Effector memory CD4-positive, alpha-beta T cell (primary cell): ENCODE measurements around the gene PPP1R12B.
"Not testable (repeated sequence)": the region's sequence is repeated elsewhere in the genome, so short reads cannot be mapped to it uniquely, and the experiment has no call there.

Experiments used
- DNase-seq, 3 donors: peaks; one replicate each; pipeline ENCODE4 v3.0.0-alpha.2; 2020
- H3K27ac ChIP-seq: 2 replicates; pipeline ENCODE4 v1.7.0; 2013; ENCODE audit warnings: mild to moderate bottlenecking, low read length, moderate library complexity; ENCODE audit not compliant: insufficient read depth, poor library complexity, severe bottlenecking
- H3K27me3 ChIP-seq: replicated peaks from 2 replicates; pipeline ENCODE4 v1.7.0; 2013; ENCODE audit warnings: mild to moderate bottlenecking, low read length; ENCODE audit not compliant: insufficient read depth, control insufficient read depth, poor library complexity, severe bottlenecking
- H3K36me3 ChIP-seq: 2 replicates; pipeline ENCODE4 v1.7.0; 2013; ENCODE audit warnings: mild to moderate bottlenecking, low read length, moderate library complexity; ENCODE audit not compliant: control insufficient read depth, insufficient read depth
- H3K4me1 ChIP-seq: 2 replicates; pipeline ENCODE4 v1.7.0; 2013; ENCODE audit warnings: low read length, mild to moderate bottlenecking; ENCODE audit not compliant: control insufficient read depth, insufficient read depth, poor library complexity, severe bottlenecking
- H3K4me3 ChIP-seq: 2 replicates; pipeline ENCODE4 v1.7.0; 2013; ENCODE audit warnings: low read length, low read depth, mild to moderate bottlenecking; ENCODE audit not compliant: insufficient read depth, poor library complexity, severe bottlenecking
- H3K9me3 ChIP-seq: 2 replicates; pipeline ENCODE4 v1.7.0; 2013; ENCODE audit warnings: mild to moderate bottlenecking, low read length, moderate library complexity; ENCODE audit not compliant: control insufficient read depth

PPP1R12B gene

DNA sequence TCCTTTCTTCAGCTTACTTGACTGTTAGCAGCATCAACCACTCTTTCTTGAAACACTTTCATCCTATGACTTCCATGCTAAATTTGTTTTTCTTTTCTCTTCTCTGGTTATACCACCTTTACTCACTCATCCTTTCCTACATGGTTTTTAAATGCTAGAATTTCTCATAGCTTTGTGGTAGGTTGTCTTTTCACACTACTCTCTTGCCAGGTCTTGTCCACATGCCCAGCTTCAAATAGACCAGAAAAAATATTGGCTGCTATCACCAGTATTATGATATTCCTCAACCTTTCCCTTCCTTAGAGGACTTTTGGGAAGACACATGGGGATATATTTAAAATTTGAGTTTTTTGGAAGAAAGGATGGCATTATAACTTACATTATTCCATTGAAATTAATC is 48.8 kb downstream of the PPP1R12B start:
- DNase-seq, result no peak

DNA sequence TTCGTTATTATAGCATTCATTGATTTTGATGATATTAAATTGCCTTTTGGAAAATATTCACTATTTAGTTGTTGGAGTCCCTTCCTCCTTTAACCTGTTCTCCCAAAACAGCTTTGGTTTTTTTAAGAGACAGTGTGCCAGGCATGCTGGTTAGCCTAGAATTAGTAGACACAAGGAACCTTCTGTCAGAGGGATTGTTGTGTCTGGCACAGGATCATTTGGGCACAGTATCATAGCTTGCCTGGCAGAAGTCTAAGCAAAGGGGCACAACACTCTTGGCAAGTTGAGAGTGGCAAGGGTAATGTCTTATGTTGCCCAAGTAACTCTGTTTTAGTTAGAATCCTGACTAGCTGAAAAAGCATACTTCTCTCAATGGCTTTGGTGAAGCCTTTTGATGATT is 49.9 kb downstream of the PPP1R12B start:
- not testable (repeated sequence) for H3K27ac ChIP-seq, DNase-seq, H3K27me3 ChIP-seq, H3K4me1 ChIP-seq, H3K4me3 ChIP-seq, H3K36me3 ChIP-seq, H3K9me3 ChIP-seq

More for the DNA sequence above, 48.8 kb downstream of the PPP1R12B start:
- no peak overlapping the region for H3K27ac ChIP-seq
- H3K4me1 ChIP-seq, result no peaks in the 10 kb centered on the region
- H3K4me3 ChIP-seq, result no peak overlapping the region
- H3K9me3 ChIP-seq, result no peaks in the 10 kb centered on the region
- no peaks in the 10 kb centered on the region for H3K36me3 ChIP-seq
- no peaks in the 10 kb centered on the region for H3K27me3 ChIP-seq

DNA sequence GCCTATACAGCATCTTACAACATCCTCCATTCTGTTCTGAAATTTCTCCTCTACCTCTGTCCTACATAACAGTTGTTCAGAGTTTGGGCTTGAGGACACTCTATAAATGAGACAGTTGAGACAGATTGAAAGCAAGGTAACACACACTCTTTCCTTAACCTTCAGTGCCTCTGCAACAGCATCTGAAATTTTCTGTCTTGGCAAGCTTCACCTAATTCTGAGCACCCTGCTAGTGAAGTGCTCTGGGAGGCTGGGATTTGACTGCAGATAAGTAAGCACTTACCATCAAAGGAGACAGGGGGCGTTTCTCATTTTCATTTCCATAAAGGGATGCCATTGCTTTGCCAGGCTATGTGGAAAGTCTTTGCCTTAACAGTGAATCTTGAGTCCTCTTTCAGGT is 53.3 kb downstream of the PPP1R12B start:
- H3K4me1 ChIP-seq, H3K9me3 ChIP-seq, H3K27me3 ChIP-seq, H3K36me3 ChIP-seq, H3K27ac ChIP-seq, DNase-seq, H3K4me3 ChIP-seq: not testable (repeated sequence)

DNA sequence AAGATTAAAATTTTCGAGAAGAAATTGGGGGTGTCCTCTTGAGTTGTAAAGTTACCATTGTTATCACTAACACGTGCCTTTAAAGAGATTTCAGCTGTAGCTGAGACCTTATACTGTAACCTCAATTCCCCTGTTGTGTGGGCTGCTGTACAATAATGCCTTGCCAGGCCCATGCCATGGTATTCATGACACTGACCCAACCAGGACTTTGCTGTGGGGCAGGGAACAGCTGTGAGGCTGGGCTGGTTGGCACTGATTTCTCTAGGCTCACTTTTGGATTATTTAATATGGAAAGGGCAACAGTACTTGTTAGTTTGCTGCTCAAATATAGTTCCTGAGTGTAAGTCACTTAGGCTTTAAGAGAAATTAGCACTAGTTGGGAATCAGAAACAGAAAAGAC is 54.9 kb downstream of the PPP1R12B start:
- not testable (repeated sequence) for H3K27ac ChIP-seq, H3K27me3 ChIP-seq, H3K4me3 ChIP-seq, DNase-seq, H3K9me3 ChIP-seq, H3K4me1 ChIP-seq, H3K36me3 ChIP-seq

DNA sequence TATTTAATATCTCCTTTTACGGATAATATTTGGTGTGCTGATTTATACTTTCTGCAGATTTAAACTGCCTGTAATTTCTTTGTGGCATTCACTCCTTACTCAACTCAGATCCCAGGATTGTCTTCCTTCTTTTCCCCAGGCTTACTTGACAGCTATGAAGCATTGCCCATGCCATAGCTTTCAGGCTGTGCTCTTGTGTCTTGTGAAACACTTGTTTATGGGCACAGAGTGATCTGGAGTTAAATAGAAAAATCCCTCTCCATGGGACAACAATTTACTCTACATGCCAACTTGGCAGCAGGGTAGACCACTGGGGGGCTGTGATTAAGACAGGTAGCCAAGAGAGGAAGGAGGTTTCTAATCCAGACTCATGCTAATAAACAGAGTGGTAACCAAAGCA is 57.4 kb downstream of the PPP1R12B start:
- Histone ChIP-seq H3K9me3 (no peaks in the 10 kb centered on the region), H3K36me3 (no peaks in the 10 kb centered on the region), H3K27me3 (no peaks in the 10 kb centered on the region), H3K4me1 (no peaks in the 10 kb centered on the region), H3K27ac (no peak overlapping the region), H3K4me3 (no peak overlapping the region)
- DNase-seq, result no peak

DNA sequence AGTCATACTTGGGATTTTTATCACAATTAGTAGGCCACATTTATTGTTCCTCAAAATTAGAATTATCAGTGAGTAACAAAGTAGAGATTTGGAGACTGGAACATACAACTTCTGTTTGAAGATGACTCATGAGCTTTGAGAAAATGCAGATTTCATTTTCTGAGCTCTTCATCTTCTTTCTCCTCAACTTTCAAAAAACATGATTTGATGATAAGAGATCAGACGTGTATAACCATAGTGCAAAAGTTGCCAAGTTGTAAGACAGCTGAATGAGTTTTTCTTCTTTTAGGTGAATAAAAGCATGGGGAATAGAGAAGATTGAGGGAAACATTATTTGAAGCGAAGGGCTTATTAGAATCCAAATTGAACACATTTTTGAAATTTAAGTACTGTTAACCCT is 58.4 kb downstream of the PPP1R12B start:
- not testable (repeated sequence) for H3K27ac ChIP-seq, H3K36me3 ChIP-seq, H3K4me1 ChIP-seq, DNase-seq, H3K4me3 ChIP-seq, H3K27me3 ChIP-seq, H3K9me3 ChIP-seq

DNA sequence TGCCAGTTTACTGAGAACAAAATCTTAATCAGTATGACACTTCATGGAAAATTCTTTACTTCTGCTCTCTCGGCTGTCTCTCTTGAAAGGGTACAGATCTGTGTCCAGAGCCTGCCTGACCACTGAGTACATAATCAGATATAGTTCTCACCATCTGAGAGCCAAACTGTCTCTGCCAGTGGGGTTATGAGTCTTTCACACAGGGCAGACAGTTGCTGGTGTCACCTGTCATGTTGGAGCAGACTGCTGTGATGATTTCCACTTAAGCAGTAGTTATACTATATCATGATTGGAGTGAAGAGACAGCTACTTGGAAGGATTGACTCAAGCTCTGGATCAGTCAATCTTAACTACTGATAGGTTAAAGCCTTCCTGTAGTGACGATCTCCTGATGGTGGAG is 58.9 kb downstream of the PPP1R12B start:
- not testable (repeated sequence) for DNase-seq, H3K27ac ChIP-seq, H3K9me3 ChIP-seq, H3K4me1 ChIP-seq, H3K4me3 ChIP-seq, H3K36me3 ChIP-seq, H3K27me3 ChIP-seq

DNA sequence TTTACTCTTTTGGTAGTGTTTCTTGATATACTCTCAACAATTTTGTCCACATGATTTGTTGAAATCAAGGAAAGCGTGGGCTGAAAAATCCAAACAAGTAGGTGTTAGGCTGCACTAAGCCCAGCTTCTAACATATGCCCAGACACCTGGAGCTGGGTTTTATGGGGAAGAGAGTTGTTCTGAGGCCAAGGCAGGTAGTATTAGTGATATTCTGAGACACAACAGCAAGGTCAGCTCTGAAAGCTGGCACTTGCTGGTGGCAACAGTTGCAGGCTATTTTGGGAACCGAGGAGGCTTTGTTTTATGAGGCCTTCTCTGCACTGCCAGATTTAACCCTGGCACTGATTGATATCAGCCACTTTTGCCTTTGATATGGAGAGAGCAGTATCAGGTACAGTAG is 61.8 kb downstream of the PPP1R12B start:
- not testable (repeated sequence) for DNase-seq, H3K27me3 ChIP-seq, H3K4me1 ChIP-seq, H3K27ac ChIP-seq, H3K4me3 ChIP-seq, H3K9me3 ChIP-seq, H3K36me3 ChIP-seq

DNA sequence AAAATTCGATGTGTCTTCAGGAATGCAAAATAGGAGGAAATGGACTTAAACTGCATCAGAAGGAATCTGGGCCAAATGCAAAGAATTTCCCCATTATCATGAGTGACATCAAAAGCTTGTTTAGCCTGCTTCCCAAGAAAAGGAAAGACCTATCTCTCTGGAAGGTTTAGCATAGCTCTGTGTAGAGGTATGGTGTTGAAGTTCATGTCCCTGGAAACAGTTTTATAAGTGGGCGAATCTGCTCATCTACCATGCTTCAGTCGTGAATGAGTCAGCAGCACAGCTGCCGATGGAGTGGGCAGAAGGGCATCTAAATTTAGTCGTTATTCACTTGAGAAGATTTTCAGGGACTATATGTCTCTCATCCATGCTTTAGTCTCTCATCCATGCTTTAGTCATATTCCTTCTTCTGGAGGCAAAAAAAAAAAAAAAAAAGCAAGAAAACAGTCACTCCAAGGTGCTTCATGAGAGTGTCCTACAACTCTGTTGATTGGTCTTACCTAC is 62.4 kb downstream of the PPP1R12B start:
- not testable (repeated sequence) for H3K4me1 ChIP-seq, H3K36me3 ChIP-seq, H3K9me3 ChIP-seq, H3K4me3 ChIP-seq, DNase-seq, H3K27ac ChIP-seq, H3K27me3 ChIP-seq

DNA sequence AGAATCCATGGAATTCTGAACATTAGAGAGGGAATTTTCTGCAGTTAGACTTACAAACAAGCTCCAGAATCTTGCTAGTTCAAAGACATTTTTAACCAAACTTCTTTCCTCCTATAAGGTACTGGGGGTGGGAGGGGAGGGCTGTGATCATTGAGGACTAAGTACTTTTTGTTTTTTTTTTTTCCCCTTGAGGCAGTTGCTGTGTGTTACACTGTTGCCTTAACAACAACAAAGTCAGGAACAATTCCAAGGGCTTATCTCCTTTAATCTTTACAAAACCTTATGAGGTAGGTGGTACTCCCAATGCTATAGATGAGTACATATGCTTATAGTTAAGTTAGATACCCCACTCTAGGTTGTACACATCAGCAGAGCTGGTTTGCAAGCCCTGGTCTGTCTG is 62.9 kb downstream of the PPP1R12B start:
- Histone ChIP-seq H3K36me3 (no peaks in the 10 kb centered on the region), H3K27me3 (no peaks in the 10 kb centered on the region), H3K4me3 (no peak overlapping the region), H3K9me3 (no peaks in the 10 kb centered on the region), H3K27ac (no peak overlapping the region), H3K4me1 (no peaks in the 10 kb centered on the region)
- DNase-seq, result no peak

DNA sequence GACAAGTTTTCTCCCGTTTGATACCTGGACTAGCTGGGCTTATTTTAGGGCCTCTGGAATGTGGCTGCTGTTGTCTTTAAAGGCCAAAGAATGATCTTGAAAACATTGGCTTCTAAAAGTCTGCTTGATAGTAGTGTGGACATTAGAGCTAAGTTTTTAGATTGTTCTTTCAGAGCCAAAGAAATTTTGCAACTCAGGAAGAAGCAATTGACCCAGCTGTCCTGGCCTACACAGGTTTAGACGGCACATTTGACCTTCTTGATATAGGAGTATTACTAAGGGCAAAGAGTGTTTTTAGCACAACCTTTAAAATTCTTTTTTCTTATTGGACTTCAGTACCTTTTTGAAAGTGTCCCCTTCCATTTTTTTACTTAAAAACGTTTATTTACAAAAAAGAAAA is 63.9 kb downstream of the PPP1R12B start:
- not testable (repeated sequence) for H3K4me1 ChIP-seq, H3K27me3 ChIP-seq, DNase-seq, H3K27ac ChIP-seq, H3K4me3 ChIP-seq, H3K9me3 ChIP-seq, H3K36me3 ChIP-seq
